Transverse colon (tissue), 3 donors: ENCODE data around the gene AARS2.

ENCODE experiments used
- POLR2A ChIP-seq: fragments of 450-650 bp; IDR thresholded peaks from one replicate; pipeline ENCODE4 v1.6.1; 2016; ENCODE audit warnings: antibody characterized with exemption, mild to moderate bottlenecking, moderate library complexity
- POLR2AphosphoS5 ChIP-seq, 3 donors: sonication (generic); formaldehyde crosslinking; IDR thresholded peaks; one replicate each; pipeline ENCODE4 v1.6.1; 2016; ENCODE audit warnings: antibody characterized with exemption in 3 of 3

DNA sequence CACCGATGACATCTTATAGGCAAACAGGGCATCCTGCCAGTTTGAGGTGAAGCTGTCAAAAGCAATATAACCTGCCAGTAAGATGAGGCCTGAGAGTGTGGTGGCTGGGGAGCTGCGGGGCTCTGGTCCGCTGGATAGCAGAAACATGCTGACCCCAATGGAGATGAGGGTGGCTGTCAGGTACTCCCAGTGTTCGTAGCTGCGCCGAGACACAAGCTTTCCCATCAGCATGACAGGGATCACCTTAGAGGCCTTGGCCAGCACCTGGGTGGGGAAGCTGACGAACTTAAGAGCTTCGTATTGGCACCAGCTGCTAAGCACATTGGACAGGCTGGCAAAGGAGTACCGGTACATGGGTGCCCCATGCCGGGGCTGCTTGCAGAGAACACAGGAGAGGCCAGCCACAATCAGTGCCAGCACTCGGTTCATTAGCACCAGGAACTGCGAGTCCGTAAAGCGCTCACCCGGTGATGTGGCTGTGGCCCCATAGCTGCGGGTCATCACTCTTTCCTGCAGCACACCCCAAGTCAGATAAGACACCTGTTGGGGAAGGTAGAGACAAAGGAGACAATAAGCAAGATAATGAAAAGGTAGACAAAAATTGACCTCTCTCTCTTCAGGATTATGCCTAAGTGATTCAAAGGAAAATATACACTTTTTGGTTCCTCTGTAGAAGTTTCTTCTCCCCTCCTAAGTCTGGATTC is 57.9 kb downstream of the AARS2 start:
- no peak for TF ChIP-seq POLR2A
- TF ChIP-seq POLR2AphosphoS5 (IDR thresholded peaks at IDR 0.05), result no peak
